Measurements from ENCODE around the gene KCNQ1. TPM values are rescaled to one million over a fixed set of nuclear protein-coding genes. Genes with fewer than 3 reads are reported as not detected.
A peak's percentile ranks its signal among the peaks of the same experiment; 100 is the strongest.

The KCNQ1 gene
- total RNA-seq, 1 donor from 2014 or later: 96.4 TPM

GRCh38 chr11:2425506-2425905 is 19.3 kb upstream of the KCNQ1 start:
- no peak for DNase-seq (ENCODE audit: low spot score)

- no peak for DNase-seq (ENCODE audit: low spot score)
Observed at GRCh38 chr11:2426221-2426620, 18.6 kb upstream of the KCNQ1 start.

- DNase-seq (ENCODE audit: low spot score): peak; percentile 52
Observed at GRCh38 chr11:2426826-2427521, 17.8 kb upstream of the KCNQ1 start.

GRCh38 chr11:2427721-2428321 is 17.0 kb upstream of the KCNQ1 start:
- DNase-seq (ENCODE audit: low spot score): no peak

GRCh38 chr11:2428322-2428795 is 16.4 kb upstream of the KCNQ1 start:
- DNase-seq (ENCODE audit: low spot score): peak; percentile 83

GRCh38 chr11:2431395-2431794 is 13.4 kb upstream of the KCNQ1 start:
- no peak for DNase-seq (ENCODE audit: low spot score)

- DNase-seq (ENCODE audit: low spot score): no peak
Observed at GRCh38 chr11:2432171-2432621, 12.6 kb upstream of the KCNQ1 start.

GRCh38 chr11:2432628-2433071 is 12.2 kb upstream of the KCNQ1 start:
- DNase-seq (ENCODE audit: low spot score): no peak

GRCh38 chr11:2433106-2433925 is 11.5 kb upstream of the KCNQ1 start:
- no peak for DNase-seq (ENCODE audit: low spot score)

GRCh38 chr11:2434008-2434407 is 10.8 kb upstream of the KCNQ1 start:
- DNase-seq (ENCODE audit: low spot score): no peak

- DNase-seq (ENCODE audit: low spot score): no peak
Observed at GRCh38 chr11:2434506-2435255, 10.1 kb upstream of the KCNQ1 start.

GRCh38 chr11:2435288-2436012 is 9.4 kb upstream of the KCNQ1 start:
- DNase-seq (ENCODE audit: low spot score): no peak

GRCh38 chr11:2436013-2436520 is 8.7 kb upstream of the KCNQ1 start:
- DNase-seq (ENCODE audit: low spot score): no peak

- DNase-seq (ENCODE audit: low spot score): no peak
Observed at GRCh38 chr11:2436521-2437031, 8.2 kb upstream of the KCNQ1 start.

GRCh38 chr11:2437516-2437915 is 7.3 kb upstream of the KCNQ1 start:
- no peak for DNase-seq (ENCODE audit: low spot score)

GRCh38 chr11:2439820-2440219 is 5.0 kb upstream of the KCNQ1 start:
- DNase-seq (ENCODE audit: low spot score): no peak

GRCh38 chr11:2440646-2441045 is 4.2 kb upstream of the KCNQ1 start:
- DNase-seq (ENCODE audit: low spot score): no peak

GRCh38 chr11:2441171-2441570 is 3.6 kb upstream of the KCNQ1 start:
- no peak for DNase-seq (ENCODE audit: low spot score)

- DNase-seq (ENCODE audit: low spot score): no peak
Observed at GRCh38 chr11:2442589-2442988, 2.2 kb upstream of the KCNQ1 start.

GRCh38 chr11:2443406-2443805 is 1.4 kb upstream of the KCNQ1 start:
- no peak for DNase-seq (ENCODE audit: low spot score)

Data from mucosa of gallbladder (tissue), 1 donor.